Naive thymus-derived CD4-positive, alpha-beta T cell (primary cell): ENCODE results near the gene PMM1. TPM values are rescaled to one million over a fixed set of nuclear protein-coding genes. Genes with fewer than 3 reads are reported as not detected.

Source experiments
- ATAC-seq: fragments of 150-1000 bp; cut with Tn5 transposase; 2 replicates; pipeline ENCODE4 v1.10.0; 2021; ENCODE audit warnings: mild to moderate bottlenecking, moderate library complexity
- CTCF ChIA-PET: fragments of 350-600 bp; sonication (Branson Sonifier 250); formaldehyde crosslinking; loops from one replicate; lab custom pipeline; 2021; ENCODE audit warnings: antibody characterized with exemption; lab: Charles Lee
- POLR2A ChIA-PET: fragments of 350-600 bp; sonication (Branson Sonifier 250); formaldehyde crosslinking; loops from one replicate; lab custom pipeline; 2021; ENCODE audit warnings: antibody characterized with exemption, inconsistent platforms; lab: Charles Lee
- DNase-seq, 9 donors: peaks; one replicate each; pipeline versions ENCODE4 v3.0.0 to v3.0.0-alpha.2; 2020 to 2022; ENCODE audit warnings: mixed read lengths in 1 of 9
- H3K27ac ChIP-seq: one replicate; pipeline ENCODE4 v1.7.0; 2013; ENCODE audit warnings: mild to moderate bottlenecking, low read depth, low read length, moderate library complexity
- H3K27me3 ChIP-seq, 2 donors: one replicate each; pipeline ENCODE4 v1.7.0; 2013; ENCODE audit warnings: low read length in 2 of 2, mild to moderate bottlenecking in 2 of 2, moderate library complexity in 2 of 2; ENCODE audit not compliant: control insufficient read depth in 2 of 2, insufficient read depth in 2 of 2
- H3K36me3 ChIP-seq, 3 experiments: 1 replicate in 2 of 3; 2 replicates in 1 of 3; pipeline ENCODE4 v1.7.0; 2013; ENCODE audit warnings: low read length in 3 of 3, mild to moderate bottlenecking in 3 of 3, moderate library complexity in 1 of 3; ENCODE audit not compliant: insufficient read depth in 3 of 3, control insufficient read depth in 2 of 3
- H3K4me1 ChIP-seq, 2 donors: one replicate each; pipeline ENCODE4 v1.7.0; 2013; ENCODE audit warnings: low read length in 2 of 2, mild to moderate bottlenecking in 2 of 2, moderate library complexity in 1 of 2; ENCODE audit not compliant: control insufficient read depth in 2 of 2, insufficient read depth in 2 of 2
- H3K4me3 ChIP-seq: 2 replicates; pipeline ENCODE4 v1.7.0; 2013; ENCODE audit warnings: mild to moderate bottlenecking, low read length
- H3K9me3 ChIP-seq, 3 experiments: 1 replicate in 2 of 3; 2 replicates in 1 of 3; pipeline ENCODE4 v1.7.0; 2013; ENCODE audit warnings: low read length in 3 of 3; ENCODE audit not compliant: control insufficient read depth in 2 of 3
- H3K27ac Mint-ChIP-seq, 9 donors: one replicate each; pipeline ENCODE4 v1.8.0; 2020 to 2022; ENCODE audit warnings: mixed read lengths in 9 of 9, mild to moderate bottlenecking in 8 of 9, moderate library complexity in 5 of 9, inconsistent platforms in 2 of 9
- H3K27me3 Mint-ChIP-seq, 5 donors: one replicate each; pipeline ENCODE4 v1.8.0; 2021 to 2022; ENCODE audit warnings: mixed read lengths in 5 of 5, mild to moderate bottlenecking in 1 of 5
- H3K36me3 Mint-ChIP-seq, 5 donors: one replicate each; pipeline ENCODE4 v1.8.0; 2020 to 2022; ENCODE audit warnings: mixed read lengths in 5 of 5, mild to moderate bottlenecking in 3 of 5, inconsistent platforms in 1 of 5
- H3K4me1 Mint-ChIP-seq, 7 donors: one replicate each; pipeline ENCODE4 v1.8.0; 2020 to 2022; ENCODE audit warnings: mixed read lengths in 7 of 7, mild to moderate bottlenecking in 3 of 7, inconsistent platforms in 1 of 7
- H3K4me3 Mint-ChIP-seq, 10 donors: one replicate each; pipeline ENCODE4 v1.8.0; 2020 to 2022; ENCODE audit warnings: mild to moderate bottlenecking in 10 of 10, mixed read lengths in 10 of 10, moderate library complexity in 6 of 10, inconsistent platforms in 2 of 10
- H3K9me3 Mint-ChIP-seq, 11 donors: one replicate each; pipeline ENCODE4 v1.8.0; 2020 to 2022; ENCODE audit warnings: mixed read lengths in 11 of 11, mild to moderate bottlenecking in 4 of 11, inconsistent platforms in 1 of 11, moderate library complexity in 1 of 11
- intact Hi-C, 2 donors: fragments of 100-400 bp; cut with micrococcal nuclease; formaldehyde crosslinking; loops; one replicate each; pipeline ENCODE4 v1.15.1; 2023
- polyA plus RNA-seq, 2 donors: library from polyadenylated mRNA; unstranded; fragments of 300-500 nt; fragmentation: Illumina TruSeq; gene quantifications; one replicate each; pipeline ENCODE4 v1.2.3, GENCODE V29; 2021
- total RNA-seq, 6 experiments: library from RNA in 5 of 6; stranded (reverse) in 5 of 6; gene quantifications; 1 replicate in 5 of 6; 2 replicates in 1 of 6; pipeline ENCODE4 v1.2.3 and lab custom pipeline; 2021 to 2026

Gene PMM1
- total and polyA plus RNA-seq, 7 experiments from 2014 or later = 22.5 to 42.8 (median 30.0) TPM

DNA sequence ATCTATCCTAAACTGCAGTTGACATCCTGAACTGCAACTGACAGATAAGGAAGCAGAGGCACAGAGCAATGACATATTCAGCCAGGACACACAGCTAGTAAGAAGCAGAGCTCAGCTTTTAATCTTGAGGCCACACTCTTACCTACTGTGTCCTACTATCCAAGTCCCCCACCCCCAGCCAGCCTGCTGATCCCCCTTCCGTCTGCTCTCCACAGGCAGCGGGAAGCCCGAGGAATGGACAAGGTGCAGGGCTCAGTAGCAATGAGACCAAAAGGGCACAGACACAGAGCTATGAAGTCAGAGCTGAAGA is 49.7 kb downstream of the PMM1 start:
- Mint-ChIP-seq H3K9me3 (peaks cover 0 to 2% (median 0%) of the 10 kb centered on the region in 11 donors), H3K36me3 (peaks cover 0 to 7% (median 0%) of the 10 kb centered on the region in 5 donors), H3K27ac (peak overlapping the region in 1 of 9 donors; percentile 19), H3K4me3 (no peak overlapping the region), H3K4me1 (peaks cover 27 to 46% (median 37%) of the 10 kb centered on the region in 7 donors), H3K27me3 (no peaks in the 10 kb centered on the region)
- Histone ChIP-seq H3K27me3 (no peaks in the 10 kb centered on the region), H3K4me3 (no peak overlapping the region), H3K9me3 (no peaks in the 10 kb centered on the region), H3K36me3 (peaks cover 0 to 36% (median 0%) of the 10 kb centered on the region in 3 experiments), H3K27ac (no peak overlapping the region), H3K4me1 (peaks cover 3 to 13% of the 10 kb centered on the region in 2 donors)
- ATAC-seq = no peak
- intact Hi-C loops = loop anchor here in 1 of 2 donors (5.0 to 10.0 kb wide), 2 partner anchors 73 to 905 kb away; partner anchors contain the start of genes ACO2, MRTFA and PHF5A
- no peak for DNase-seq
- ChIA-PET CTCF (interaction anchor here (1.2 kb wide), 1 partner anchor 12 kb away, joined by 4 read pairs; no protein-coding TSS in a partner anchor), POLR2A (interaction anchor here (0.8 kb wide), 1 partner anchor 49 kb away, joined by 3 read pairs; no protein-coding TSS in a partner anchor)

DNA sequence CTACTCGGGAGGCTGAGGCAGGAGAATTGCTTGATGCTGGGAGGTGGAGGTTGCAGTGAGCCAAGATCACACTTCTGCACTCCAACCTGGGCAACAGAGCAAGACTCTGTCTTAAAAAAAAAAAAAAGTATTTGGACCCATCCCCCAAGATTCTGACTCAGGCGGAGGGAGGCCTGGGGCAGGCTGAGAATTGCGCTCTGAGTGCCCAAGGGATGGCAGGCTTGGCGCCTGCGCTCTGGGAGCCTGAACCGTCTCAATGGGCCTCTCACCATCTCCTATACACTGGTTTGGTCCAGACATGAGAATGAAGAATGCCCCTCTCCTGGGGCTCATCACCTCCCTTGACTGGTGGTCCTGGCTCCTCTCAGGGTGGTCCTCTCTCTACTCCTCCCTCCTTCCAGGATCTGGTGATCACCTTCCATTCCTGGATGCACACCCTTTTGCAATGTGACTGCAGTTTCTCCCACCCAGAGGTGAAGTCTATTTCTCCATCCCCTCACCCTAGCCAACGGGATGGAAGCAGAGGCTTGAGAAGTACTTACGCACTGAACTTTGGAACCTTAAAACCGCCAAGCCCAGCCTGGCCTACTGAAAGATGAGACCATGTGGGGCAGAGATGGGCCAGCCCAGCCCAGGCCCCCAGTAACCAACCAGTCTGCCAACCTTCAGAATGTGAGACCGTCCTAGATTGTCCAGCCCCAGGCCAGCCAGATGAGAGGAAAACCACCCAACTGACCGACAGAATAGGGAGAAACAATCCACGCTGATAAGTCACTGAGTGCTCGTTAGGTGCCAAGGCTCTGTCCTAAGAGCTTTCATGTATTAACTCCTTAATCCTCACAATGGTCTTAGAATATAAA is 50.3 kb downstream of the PMM1 start:
- Mint-ChIP-seq H3K4me1 (peaks cover 22 to 40% (median 31%) of the 10 kb centered on the region in 7 donors), H3K4me3 (no peak overlapping the region), H3K27me3 (no peaks in the 10 kb centered on the region), H3K27ac (peak overlapping the region in 1 of 9 donors; percentile 61), H3K9me3 (peaks cover 0 to 2% (median 0%) of the 10 kb centered on the region in 11 donors), H3K36me3 (peaks cover 0 to 8% (median 0%) of the 10 kb centered on the region in 5 donors)
- H3K4me3 ChIP-seq = no peak overlapping the region
- POLR2A ChIA-PET = interaction anchor here (0.8 kb wide), 1 partner anchor 50 kb away, joined by 3 read pairs; no protein-coding TSS in a partner anchor
- intact Hi-C loops = loop anchor here in 1 of 2 donors (5.0 to 10.0 kb wide), 2 partner anchors 72 to 905 kb away; partner anchors contain the start of genes ACO2, MRTFA and PHF5A
- H3K27me3 ChIP-seq = no peaks in the 10 kb centered on the region
- no peak for ATAC-seq
- H3K27ac ChIP-seq = no peak overlapping the region
- peaks cover 0 to 9% of the 10 kb centered on the region in 2 donors for H3K4me1 ChIP-seq
- peaks cover 0 to 40% (median 0%) of the 10 kb centered on the region in 3 experiments for H3K36me3 ChIP-seq
- no peaks in the 10 kb centered on the region for H3K9me3 ChIP-seq
- no peak for DNase-seq
- CTCF ChIA-PET = no interaction called here

DNA sequence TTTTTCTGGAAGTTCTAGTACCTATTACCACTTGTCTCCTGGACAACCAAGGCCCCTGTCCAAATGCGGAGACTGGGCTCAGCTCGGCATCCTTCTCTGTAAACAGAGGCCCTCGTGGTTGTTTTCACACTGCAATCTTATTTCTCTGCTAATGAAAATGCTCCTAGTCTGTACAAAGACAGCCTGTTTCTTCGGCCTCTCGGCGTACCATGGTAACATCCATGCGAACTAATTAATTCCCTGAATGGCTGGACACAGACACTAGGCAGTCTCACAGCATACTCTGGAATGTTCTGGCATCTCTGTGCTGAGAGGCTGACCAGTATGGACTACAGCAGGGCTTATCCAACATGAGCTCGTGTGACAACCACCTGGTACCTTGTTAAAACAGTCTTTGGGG is 51.1 kb downstream of the PMM1 start:
- intact Hi-C loops = no loop called here
- peaks cover 0 to 45% (median 0%) of the 10 kb centered on the region in 3 experiments for H3K36me3 ChIP-seq
- H3K27me3 ChIP-seq = no peaks in the 10 kb centered on the region
- Mint-ChIP-seq H3K27me3 (no peaks in the 10 kb centered on the region), H3K4me3 (no peak overlapping the region), H3K27ac (peak overlapping the region in 2 of 9 donors; percentile 19 to 73), H3K36me3 (peaks cover 0 to 8% (median 0%) of the 10 kb centered on the region in 5 donors), H3K9me3 (peaks cover 0 to 2% (median 0%) of the 10 kb centered on the region in 11 donors), H3K4me1 (peaks cover 21 to 36% (median 28%) of the 10 kb centered on the region in 7 donors)
- no peak overlapping the region for H3K27ac ChIP-seq
- no peak for ATAC-seq
- ChIA-PET POLR2A (interaction anchor here (0.6 kb wide), 1 partner anchor 35 kb away, joined by 3 read pairs; no protein-coding TSS in a partner anchor), CTCF (interaction anchor here (0.7 kb wide), 1 partner anchor 135 kb away, joined by 3 read pairs; no protein-coding TSS in a partner anchor)
- H3K9me3 ChIP-seq = no peaks in the 10 kb centered on the region
- H3K4me3 ChIP-seq = no peak overlapping the region
- peaks cover 0 to 7% of the 10 kb centered on the region in 2 donors for H3K4me1 ChIP-seq
- DNase-seq = no peak

DNA sequence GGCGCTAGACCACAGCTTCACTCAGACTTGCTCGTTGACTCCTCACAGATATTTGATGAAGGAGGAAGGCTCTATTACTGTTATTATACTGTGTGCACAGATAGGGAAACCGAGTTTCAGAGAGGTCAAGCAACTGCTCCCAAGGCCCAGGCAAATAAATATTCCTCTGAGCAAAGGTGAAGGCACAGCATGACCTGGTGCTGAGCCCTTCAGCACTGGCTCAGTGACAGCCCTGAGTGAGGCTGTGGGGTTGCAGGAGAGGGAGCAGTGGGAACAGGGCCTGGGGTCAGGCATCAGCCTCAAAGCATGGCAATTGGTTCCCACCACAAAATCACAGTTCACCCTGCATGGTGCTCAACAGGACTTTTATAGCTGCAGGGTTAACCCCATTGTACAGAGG is 52.4 kb downstream of the PMM1 start:
- Histone ChIP-seq H3K27ac (no peak overlapping the region), H3K4me1 (no peaks in the 10 kb centered on the region), H3K36me3 (peaks cover 0 to 53% (median 0%) of the 10 kb centered on the region in 3 experiments), H3K9me3 (no peaks in the 10 kb centered on the region), H3K4me3 (no peak overlapping the region), H3K27me3 (no peaks in the 10 kb centered on the region)
- POLR2A ChIA-PET = no interaction called here
- ATAC-seq (no peak), DNase-seq (no peak)
- Mint-ChIP-seq H3K4me3 (no peak overlapping the region), H3K27me3 (no peaks in the 10 kb centered on the region), H3K4me1 (peaks cover 9 to 25% (median 16%) of the 10 kb centered on the region in 7 donors), H3K9me3 (no peaks in the 10 kb centered on the region), H3K27ac (peak overlapping the region in 3 of 9 donors; percentile 18 to 67 (median 49)), H3K36me3 (peaks cover 0 to 8% (median 0%) of the 10 kb centered on the region in 5 donors)
- CTCF ChIA-PET = interaction anchor here (0.7 kb wide), 1 partner anchor 40 kb away, joined by 3 read pairs; no protein-coding TSS in a partner anchor
- intact Hi-C loops = no loop called here

DNA sequence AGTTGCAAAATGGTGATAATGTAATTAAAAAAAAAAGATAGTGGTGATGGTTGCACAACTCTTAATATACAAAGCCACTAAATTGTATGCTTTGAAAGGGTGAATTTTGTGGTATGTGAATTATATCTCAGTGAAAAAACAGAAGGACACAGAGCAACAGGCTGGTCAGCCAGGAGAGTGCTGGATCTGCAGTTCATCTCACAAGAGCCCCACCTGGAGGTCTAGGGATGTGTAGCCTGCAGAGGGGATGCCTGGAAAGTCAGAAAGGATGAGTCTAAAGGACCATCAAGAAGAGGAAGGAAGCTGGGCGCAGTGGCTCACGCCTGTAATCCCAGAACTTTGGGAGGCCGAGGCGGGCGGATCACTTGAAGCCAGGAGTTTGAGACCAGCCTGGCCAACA is 54.4 kb downstream of the PMM1 start:
- H3K4me1 ChIP-seq = no peaks in the 10 kb centered on the region
- DNase-seq = no peak
- no peaks in the 10 kb centered on the region for H3K9me3 Mint-ChIP-seq
- POLR2A ChIA-PET = no interaction called here
- CTCF ChIA-PET = no interaction called here
- H3K4me1 Mint-ChIP-seq = peaks cover 0 to 12% (median 3%) of the 10 kb centered on the region in 7 donors
- no peak overlapping the region for H3K4me3 Mint-ChIP-seq
- intact Hi-C loops = no loop called here
- no peaks in the 10 kb centered on the region for H3K27me3 ChIP-seq
- H3K27ac ChIP-seq = no peak overlapping the region
- no peak for ATAC-seq
- H3K36me3 Mint-ChIP-seq = peaks cover 0 to 8% (median 0%) of the 10 kb centered on the region in 5 donors
- H3K36me3 ChIP-seq = peaks cover 0 to 62% (median 0%) of the 10 kb centered on the region in 3 experiments
- H3K27ac Mint-ChIP-seq = peak overlapping the region in 4 of 9 donors; percentile 21 to 76 (median 59)
- no peaks in the 10 kb centered on the region for H3K9me3 ChIP-seq
- H3K4me3 ChIP-seq = no peak overlapping the region
- no peaks in the 10 kb centered on the region for H3K27me3 Mint-ChIP-seq

DNA sequence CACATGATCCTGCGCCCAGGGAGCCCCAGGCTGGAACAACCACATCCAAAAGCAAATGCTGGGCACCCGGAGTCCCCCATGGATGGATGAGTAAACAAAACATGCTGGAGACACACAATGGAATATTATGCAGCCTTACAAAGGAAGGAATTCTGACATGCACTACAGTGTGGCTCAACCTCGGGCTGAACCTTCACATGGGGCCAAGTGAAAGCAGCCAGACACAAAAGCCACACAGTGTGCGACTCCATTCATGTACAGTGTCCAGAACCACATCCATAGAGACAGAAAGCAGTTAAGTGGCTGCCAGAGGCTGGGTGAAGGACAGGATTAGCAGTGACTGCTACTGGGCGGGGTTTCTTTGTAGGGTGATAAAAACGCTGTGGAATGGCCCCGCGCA is 55.4 kb downstream of the PMM1 start:
- peaks cover 0 to 4% (median 0%) of the 10 kb centered on the region in 5 donors for H3K36me3 Mint-ChIP-seq
- Histone ChIP-seq H3K4me3 (no peak overlapping the region), H3K27me3 (no peaks in the 10 kb centered on the region), H3K27ac (no peak overlapping the region), H3K36me3 (peaks cover 0 to 60% (median 0%) of the 10 kb centered on the region in 3 experiments), H3K4me1 (no peaks in the 10 kb centered on the region), H3K9me3 (no peaks in the 10 kb centered on the region)
- H3K4me3 Mint-ChIP-seq = no peak overlapping the region
- H3K9me3 Mint-ChIP-seq = no peaks in the 10 kb centered on the region
- H3K4me1 Mint-ChIP-seq = peaks cover 0 to 12% (median 3%) of the 10 kb centered on the region in 7 donors
- peak overlapping the region in 3 of 9 donors; percentile 21 to 67 (median 67) for H3K27ac Mint-ChIP-seq
- ChIA-PET POLR2A (no interaction called here), CTCF (interaction anchor here (0.7 kb wide), 1 partner anchor 419 kb away, joined by 3 read pairs; no protein-coding TSS in a partner anchor)
- intact Hi-C loops = no loop called here
- DNase-seq = no peak
- H3K27me3 Mint-ChIP-seq = no peaks in the 10 kb centered on the region
- ATAC-seq = no peak
